ENCODE data around the gene HOXA3.

DNA sequence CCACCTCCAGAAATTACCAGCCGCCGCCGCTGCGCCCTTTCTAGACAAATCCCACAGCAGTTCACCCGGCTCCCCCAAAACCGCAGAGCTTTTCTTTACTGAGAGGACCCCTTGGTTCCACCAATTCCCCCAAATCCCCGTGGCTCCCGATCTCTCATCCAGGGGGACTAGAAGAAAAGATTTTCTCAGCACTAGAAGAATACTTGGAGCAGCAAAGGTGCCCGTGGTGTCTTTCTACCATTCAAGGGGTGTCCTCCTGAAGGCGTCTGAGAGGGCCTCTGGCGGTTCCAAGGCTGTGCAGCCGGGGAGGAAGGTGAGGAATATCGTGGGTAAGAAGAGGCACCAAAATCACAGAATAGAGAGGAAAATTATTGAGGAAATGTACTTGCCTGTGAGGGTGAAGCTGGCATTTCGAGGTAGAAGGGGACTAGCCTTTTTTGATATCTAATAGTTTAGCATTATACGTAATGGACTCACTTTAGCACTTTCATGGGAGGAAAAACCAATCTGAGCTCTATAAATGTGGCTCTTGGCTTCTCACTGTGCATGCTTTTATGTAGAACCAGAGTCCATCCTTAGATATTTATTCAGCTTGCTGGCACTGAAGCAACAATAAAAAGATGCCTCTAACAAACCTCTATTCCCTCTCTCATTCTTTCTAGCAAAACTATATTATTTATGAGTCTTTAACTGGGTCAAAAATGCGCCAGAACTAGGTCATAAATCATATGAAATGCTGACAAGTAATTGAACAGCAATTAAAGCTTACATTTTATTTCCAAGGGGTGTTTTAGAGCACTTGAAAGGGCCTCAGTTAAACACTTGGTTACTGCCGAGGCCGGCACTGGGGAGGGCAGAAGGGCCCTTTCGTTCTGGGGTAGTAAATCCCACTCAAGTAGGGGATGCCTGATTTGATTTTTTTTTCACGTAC, 36.1 kb downstream of the HOXA3 start:
- no peak for TF ChIP-seq EZH2 (optimal IDR thresholded peaks at IDR 0.05; ENCODE audit: low read depth, low read length)
- TF ChIP-seq, protein P1, sequence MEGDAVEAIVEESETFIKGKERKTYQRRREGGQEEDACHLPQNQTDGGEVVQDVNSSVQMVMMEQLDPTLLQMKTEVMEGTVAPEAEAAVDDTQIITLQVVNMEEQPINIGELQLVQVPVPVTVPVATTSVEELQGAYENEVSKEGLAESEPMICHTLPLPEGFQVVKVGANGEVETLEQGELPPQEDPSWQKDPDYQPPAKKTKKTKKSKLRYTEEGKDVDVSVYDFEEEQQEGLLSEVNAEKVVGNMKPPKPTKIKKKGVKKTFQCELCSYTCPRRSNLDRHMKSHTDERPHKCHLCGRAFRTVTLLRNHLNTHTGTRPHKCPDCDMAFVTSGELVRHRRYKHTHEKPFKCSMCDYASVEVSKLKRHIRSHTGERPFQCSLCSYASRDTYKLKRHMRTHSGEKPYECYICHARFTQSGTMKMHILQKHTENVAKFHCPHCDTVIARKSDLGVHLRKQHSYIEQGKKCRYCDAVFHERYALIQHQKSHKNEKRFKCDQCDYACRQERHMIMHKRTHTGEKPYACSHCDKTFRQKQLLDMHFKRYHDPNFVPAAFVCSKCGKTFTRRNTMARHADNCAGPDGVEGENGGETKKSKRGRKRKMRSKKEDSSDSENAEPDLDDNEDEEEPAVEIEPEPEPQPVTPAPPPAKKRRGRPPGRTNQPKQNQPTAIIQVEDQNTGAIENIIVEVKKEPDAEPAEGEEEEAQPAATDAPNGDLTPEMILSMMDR (IDR thresholded peaks at IDR 0.05; ENCODE audit: low read length), result no peak
- no peak for TF ChIP-seq EZH2phosphoT487 (IDR thresholded peaks at IDR 0.05; ENCODE audit: low read length)

All from MM.1S (cell line).